Esophagus squamous epithelium (tissue), 5 donors: ENCODE measurements around the gene ZNF550. TPM values are rescaled to one million over a fixed set of nuclear protein-coding genes. Genes with fewer than 3 reads are reported as not detected.

ENCODE experiments used
- DNase-seq: peaks from one replicate; lab custom pipeline; 2025; lab: John Stamatoyannopoulos, UW
- H3K27ac ChIP-seq, 4 donors: fragments of 200-600 bp; sonication (generic); one replicate each; pipeline ENCODE4 v1.5.1; 2016 to 2019; ENCODE audit warnings: mild to moderate bottlenecking in 1 of 4
- H3K27me3 ChIP-seq, 4 donors: fragments of 200-600 bp; sonication (generic); 1 replicate in 3 of 4; 2 replicates in 1 of 4; pipeline versions ENCODE4 v1.5.1 to v1.6.0; 2017 to 2021; ENCODE audit warnings: antibody characterized with exemption in 1 of 4
- H3K36me3 ChIP-seq, 3 donors: fragments of 200-600 bp; sonication (generic); one replicate each; pipeline ENCODE4 v1.5.1; 2016 to 2019
- H3K4me1 ChIP-seq, 3 donors: fragments of 200-600 bp; sonication (generic); one replicate each; pipeline ENCODE4 v1.5.1; 2017 to 2019
- H3K4me3 ChIP-seq, 4 donors: fragments of 200-600 bp; sonication (generic); 1 replicate in 3 of 4; 2 replicates in 1 of 4; pipeline ENCODE4 v1.5.1; 2016 to 2019; ENCODE audit warnings: mild to moderate bottlenecking in 2 of 4, moderate library complexity in 1 of 4
- H3K9me3 ChIP-seq, 3 donors: fragments of 200-600 bp; sonication (generic); one replicate each; pipeline ENCODE4 v1.5.1; 2016 to 2019
- POLR2A ChIP-seq, 4 donors: fragments of 450-650 bp; IDR thresholded peaks; one replicate each; pipeline ENCODE4 v1.6.1; 2017; ENCODE audit warnings: antibody characterized with exemption in 4 of 4, mild to moderate bottlenecking in 4 of 4, moderate library complexity in 3 of 4
- WGBS, 2 donors: methylation state at CpG; one replicate each; pipeline ENCODE4 v1.1.5; 2018; 5-methylcytosine and 5-hydroxymethylcytosine counted together
- intact Hi-C: fragments of 100-400 bp; cut with DNase I; formaldehyde crosslinking; loops from one replicate; pipeline ENCODE4 v1.15.0; 2022
- total RNA-seq, 4 donors: library from RNA; depleted of rRNA; stranded (reverse); fragments of >200 nt; gene quantifications; one replicate each; pipeline ENCODE4 v1.1.0, GENCODE V29; 2016
- TF ChIP-seq, protein P1 (sequence below), 6 experiments: fragments of 450-650 bp in 4 of 6; fragments of 200-600 bp in 2 of 6; sonication (generic) in 2 of 6; IDR thresholded peaks; one replicate each; pipeline ENCODE4 v1.5.1; 2016 to 2019; ENCODE audit warnings: antibody characterized with exemption in 6 of 6, mild to moderate bottlenecking in 4 of 6, moderate library complexity in 4 of 6
- donor health status: DM: yes; HTN: yes; CAD: no.

ZNF550 gene
- total RNA-seq, 4 donors from 2014 or later: 2.2 to 7.6 (median 3.1) TPM

DNA sequence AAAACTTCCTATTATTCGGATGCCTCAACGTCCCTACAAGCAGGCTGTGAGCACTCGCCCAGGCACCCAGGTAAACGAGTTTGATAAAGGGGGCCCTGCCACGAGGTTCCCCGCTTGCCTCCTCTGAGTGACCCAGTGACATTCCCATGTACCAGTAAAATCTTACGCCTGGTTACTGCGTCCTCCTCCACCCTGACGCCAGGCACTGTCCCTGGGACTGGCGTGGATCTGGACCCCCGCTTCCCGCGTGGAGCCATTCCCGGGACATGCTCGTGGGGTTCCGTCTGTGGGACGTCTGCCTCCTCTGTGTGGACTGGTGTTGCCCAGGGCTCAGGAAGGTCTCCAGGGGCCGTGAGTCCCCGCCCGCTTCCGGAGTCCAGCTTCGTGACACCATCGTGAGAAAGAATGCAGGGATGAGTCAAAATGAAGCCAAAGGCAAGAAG, 407 bp upstream of the ZNF550 start:
- no peak for TF ChIP-seq POLR2A (IDR thresholded peaks at IDR 0.05)
- TF ChIP-seq, protein P1, sequence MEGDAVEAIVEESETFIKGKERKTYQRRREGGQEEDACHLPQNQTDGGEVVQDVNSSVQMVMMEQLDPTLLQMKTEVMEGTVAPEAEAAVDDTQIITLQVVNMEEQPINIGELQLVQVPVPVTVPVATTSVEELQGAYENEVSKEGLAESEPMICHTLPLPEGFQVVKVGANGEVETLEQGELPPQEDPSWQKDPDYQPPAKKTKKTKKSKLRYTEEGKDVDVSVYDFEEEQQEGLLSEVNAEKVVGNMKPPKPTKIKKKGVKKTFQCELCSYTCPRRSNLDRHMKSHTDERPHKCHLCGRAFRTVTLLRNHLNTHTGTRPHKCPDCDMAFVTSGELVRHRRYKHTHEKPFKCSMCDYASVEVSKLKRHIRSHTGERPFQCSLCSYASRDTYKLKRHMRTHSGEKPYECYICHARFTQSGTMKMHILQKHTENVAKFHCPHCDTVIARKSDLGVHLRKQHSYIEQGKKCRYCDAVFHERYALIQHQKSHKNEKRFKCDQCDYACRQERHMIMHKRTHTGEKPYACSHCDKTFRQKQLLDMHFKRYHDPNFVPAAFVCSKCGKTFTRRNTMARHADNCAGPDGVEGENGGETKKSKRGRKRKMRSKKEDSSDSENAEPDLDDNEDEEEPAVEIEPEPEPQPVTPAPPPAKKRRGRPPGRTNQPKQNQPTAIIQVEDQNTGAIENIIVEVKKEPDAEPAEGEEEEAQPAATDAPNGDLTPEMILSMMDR (IDR thresholded peaks at IDR 0.05): no peak
- peaks cover 5 to 23% (median 13%) of the 10 kb centered on the region in 3 donors for H3K4me1 ChIP-seq
- intact Hi-C loops: no loop called here
- H3K27ac ChIP-seq: peak overlapping the region; percentile 50 to 82 (median 76)
- no peaks in the 10 kb centered on the region for H3K27me3 ChIP-seq
- no peak for DNase-seq
- H3K9me3 ChIP-seq: peaks cover 0 to 54% (median 45%) of the 10 kb centered on the region in 3 donors
- peak overlapping the region; percentile 51 to 99 (median 90) for H3K4me3 ChIP-seq
- H3K36me3 ChIP-seq: peaks cover 12 to 22% (median 13%) of the 10 kb centered on the region in 3 donors
- WGBS, 2 donors: 18 to 50% methylated on average over 5 to 11 of the region's 23 CpGs

- Histone ChIP-seq H3K36me3 (peaks cover 12 to 33% (median 16%) of the 10 kb centered on the region in 3 donors), H3K4me1 (peaks cover 5 to 23% (median 13%) of the 10 kb centered on the region in 3 donors), H3K4me3 (peak overlapping the region; percentile 51 to 99 (median 90)), H3K27me3 (no peaks in the 10 kb centered on the region), H3K9me3 (peaks cover 0 to 54% (median 45%) of the 10 kb centered on the region in 3 donors), H3K27ac (peak overlapping the region; percentile 50 to 82 (median 76))
- intact Hi-C loops: no loop called here
- DNase-seq: no peak
- TF ChIP-seq POLR2A (IDR thresholded peaks at IDR 0.05): no peak
- TF ChIP-seq, protein P1 (IDR thresholded peaks at IDR 0.05): no peak
- 0% methylated on average over 4 to 19 of the region's 22 CpGs for WGBS, 2 donors
Measured at GRCh38 chr19:57559008-57559403, 657 bp downstream of the ZNF550 start.

DNA sequence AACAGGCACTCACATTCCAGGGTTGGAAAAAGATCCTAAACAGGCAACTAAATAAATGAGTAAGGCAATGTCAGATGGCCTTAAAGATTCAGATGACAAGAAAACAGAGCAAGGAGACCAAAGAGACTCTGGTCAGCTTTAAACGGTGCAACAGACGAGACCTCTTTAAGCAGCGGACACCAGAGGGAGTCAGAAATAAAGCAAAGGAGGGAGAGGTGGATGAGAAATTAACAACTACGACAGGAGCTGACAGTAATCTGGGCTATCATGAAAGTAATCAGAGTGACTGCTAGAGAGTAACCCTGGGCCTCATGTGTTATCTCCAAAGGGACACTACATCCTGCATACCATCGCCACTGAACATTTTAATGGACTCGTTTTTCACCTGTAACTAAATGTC, 1.1 kb downstream of the ZNF550 start:
- intact Hi-C loops: no loop called here
- 34 to 39% methylated on average over 6 of the region's 6 CpGs for WGBS, 2 donors
- Histone ChIP-seq H3K4me1 (peaks cover 5 to 23% (median 13%) of the 10 kb centered on the region in 3 donors), H3K36me3 (peaks cover 12 to 38% (median 18%) of the 10 kb centered on the region in 3 donors), H3K9me3 (peaks cover 0 to 54% (median 46%) of the 10 kb centered on the region in 3 donors), H3K27me3 (no peaks in the 10 kb centered on the region), H3K4me3 (peak overlapping the region; percentile 51 to 99 (median 90)), H3K27ac (no peak overlapping the region)
- no peak for DNase-seq
- no peak for TF ChIP-seq POLR2A (IDR thresholded peaks at IDR 0.05)
- TF ChIP-seq, protein P1 (IDR thresholded peaks at IDR 0.05): no peak

DNA sequence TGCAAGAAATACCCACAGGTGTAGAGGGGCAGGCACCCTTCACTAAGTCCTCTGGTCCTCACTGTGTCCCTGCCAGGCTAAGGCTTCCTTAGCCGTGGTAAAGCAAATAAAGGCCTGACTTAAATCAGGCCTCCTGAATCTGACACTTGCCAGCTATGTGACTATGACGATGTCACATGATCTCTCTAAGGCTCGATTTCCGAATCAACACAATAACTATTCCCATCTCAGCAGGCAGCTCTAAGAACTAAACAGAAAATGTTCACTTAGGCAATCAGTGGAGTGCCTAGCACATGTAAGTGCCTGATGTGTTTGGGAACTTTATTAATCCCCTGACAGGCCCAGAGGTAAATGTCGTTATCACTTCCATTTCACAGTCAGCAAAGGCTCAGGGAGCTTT, 2.0 kb downstream of the ZNF550 start:
- DNase-seq: no peak
- Histone ChIP-seq H3K36me3 (peaks cover 17 to 46% (median 21%) of the 10 kb centered on the region in 3 donors), H3K4me3 (no peak overlapping the region), H3K27ac (no peak overlapping the region), H3K4me1 (peaks cover 5 to 23% (median 13%) of the 10 kb centered on the region in 3 donors), H3K27me3 (no peaks in the 10 kb centered on the region), H3K9me3 (peaks cover 0 to 54% (median 49%) of the 10 kb centered on the region in 3 donors)
- 76 to 88% methylated on average over 4 of the region's 5 CpGs for WGBS, 2 donors
- TF ChIP-seq, protein P1 (IDR thresholded peaks at IDR 0.05): no peak
- no peak for TF ChIP-seq POLR2A (IDR thresholded peaks at IDR 0.05)
- intact Hi-C loops: no loop called here

GRCh38 chr19:57552432-57552831, 7.2 kb downstream of the ZNF550 start:
- no peak for DNase-seq
- H3K9me3 ChIP-seq: peaks cover 10 to 89% (median 80%) of the 10 kb centered on the region in 3 donors
- TF ChIP-seq, protein P1 (IDR thresholded peaks at IDR 0.05): no peak
- no peak for TF ChIP-seq POLR2A (IDR thresholded peaks at IDR 0.05)
- H3K27me3 ChIP-seq: no peaks in the 10 kb centered on the region
- no peak overlapping the region for H3K4me3 ChIP-seq
- intact Hi-C loops: no loop called here
- no peaks in the 10 kb centered on the region for H3K4me1 ChIP-seq
- WGBS, 2 donors: 100% methylated on average over 2 of the region's 2 CpGs
- no peak overlapping the region for H3K27ac ChIP-seq
- H3K36me3 ChIP-seq: peaks cover 37 to 98% (median 52%) of the 10 kb centered on the region in 3 donors
